Measurements from ENCODE around the gene TNP2. TPM values are rescaled to one million over a fixed set of nuclear protein-coding genes. Genes with fewer than 3 reads are reported as not detected.
A peak's percentile ranks its signal among the peaks of the same experiment; 100 is the strongest.

Gene TNP2
- total and polyA plus RNA-seq, 2 of the 4 experiments (the other 2 are of a cell fraction) = not detected

- dilution Hi-C loops (cut with HindIII; ENCODE audit: low sequenced_read_pairs, unreplicated experiment) = no loop called here
- Histone ChIP-seq H2AFZ (replicated peaks; ENCODE audit: low read length, poor library complexity) (no peak overlapping the region), H3K27ac (ENCODE audit: insufficient read depth, low read length) (no peak overlapping the region), H4K8ac (ENCODE audit: low read depth in 2 of 2, low read length in 2 of 2) (no peak overlapping the region), H4K91ac (ENCODE audit: insufficient read depth, low read depth, low read length) (no peak overlapping the region), H2BK15ac (ENCODE audit: low read depth, low read length) (no peak overlapping the region), H4K20me1 (ENCODE audit: insufficient read depth, low read length) (no peaks in the 10 kb centered on the region), H3K4me1 (ENCODE audit: control insufficient read depth, insufficient read depth, low read length) (no peaks in the 10 kb centered on the region; the same call in 1 of the 2 replicates), H2BK20ac (ENCODE audit: low read depth, low read length) (no peak overlapping the region), H2AK9ac (replicated peaks; ENCODE audit: low read depth, low read length, poor library complexity) (no peak overlapping the region), H2AK5ac (ENCODE audit: low read depth, low read length) (no peak overlapping the region), H3K9ac (ENCODE audit: low read depth, low read length) (no peak overlapping the region), H3K4me2 (ENCODE audit: low read depth, low read length) (no peak overlapping the region), H2BK5ac (ENCODE audit: low read depth, low read length, poor library complexity, severe bottlenecking) (no peak overlapping the region), H3K23ac (ENCODE audit: low read depth, low read length) (no peak overlapping the region), H3K14ac (replicated peaks; ENCODE audit: low read depth, low read length) (no peak overlapping the region), H3K56ac (ENCODE audit: extremely low read depth, insufficient read depth, low read length) (no peak overlapping the region), H3K9me3 (ENCODE audit: control insufficient read depth, insufficient read depth, low read length) (no peaks in the 10 kb centered on the region), H2BK120ac (ENCODE audit: low read depth, low read length) (no peak overlapping the region), H3K18ac (ENCODE audit: low read depth, low read length) (no peak overlapping the region), H4K5ac (ENCODE audit: low read depth, low read length) (no peak overlapping the region), H3K79me1 (ENCODE audit: low read depth in 1 of 2, low read length in 2 of 2) (no peaks in the 10 kb centered on the region), H3K27me3 (ENCODE audit: control insufficient read depth, insufficient read depth, low read length) (peaks cover 4% of the 10 kb centered on the region), H3K9me1 (ENCODE audit: insufficient read depth, low read length) (no peaks in the 10 kb centered on the region), H3K4me3 (ENCODE audit: insufficient read depth, low read depth, low read length) (no peak overlapping the region), H3K4ac (ENCODE audit: low read depth, low read length) (no peak overlapping the region), H3K36me3 (ENCODE audit: control insufficient read depth, insufficient read depth, low read length) (no peaks in the 10 kb centered on the region)
- ChIA-PET POLR2A (ENCODE audit: unreplicated experiment) (no interaction called here), CTCF (interaction anchor here (0.6 to 1.6 kb wide), 2 partner anchors 19 to 58 kb away, joined by 3 read pairs; no protein-coding TSS in a partner anchor)
- ATAC-seq (ENCODE audit: low read depth) (peak; percentile 27; the same call in 1 of the 2 replicates), DNase-seq (no peak)
- in situ Hi-C loops (cut with MboI; ENCODE audit: low sequenced_read_pairs) = no loop called here
- WGBS, 2 experiments (ENCODE audit: extremely low coverage in 2 of 2, insufficient read length in 1 of 2) = no CpG with 5 or more reads among the region's 10 CpGs
- BruUV-seq (replicated peaks) = no TSS peak
- intact Hi-C loops (cut with micrococcal nuclease) = no loop called here
- no peak for TF ChIP-seq MXI1 (IDR thresholded peaks at IDR 0.05; ENCODE audit: borderline replicate concordance, low read depth, low read length)
- TF ChIP-seq CEBPB (IDR thresholded peaks at IDR 0.05; ENCODE audit: low read depth, low read length) = no peak
- TF ChIP-seq RAD21 (IDR thresholded peaks at IDR 0.05; ENCODE audit: low read length) = no peak
- TF ChIP-seq MAFK (IDR thresholded peaks at IDR 0.05; ENCODE audit: low read depth, low read length) = no peak
- TF ChIP-seq POLR2A (IDR thresholded peaks at IDR 0.05; ENCODE audit: low read depth, low read length) = no peak
- TF ChIP-seq RFX5 (IDR thresholded peaks at IDR 0.05; ENCODE audit: low read depth, low read length) = no peak
- no peak for TF ChIP-seq BHLHE40 (IDR thresholded peaks at IDR 0.05; ENCODE audit: low read depth, low read length)
- no peak for TF ChIP-seq ELK1 (IDR thresholded peaks at IDR 0.05; ENCODE audit: borderline replicate concordance, low read depth, low read length)
- TF ChIP-seq MAZ (IDR thresholded peaks at IDR 0.05; ENCODE audit: borderline replicate concordance, low read depth, low read length) = no peak
- no peak for TF ChIP-seq NFE2L2 (IDR thresholded peaks at IDR 0.05; ENCODE audit: low read depth, low read length)
- no peak for TF ChIP-seq CTCF (conservative IDR thresholded peaks at IDR 0.05; ENCODE audit: low read depth, low read length)
- no peak for TF ChIP-seq FOS (IDR thresholded peaks at IDR 0.05; ENCODE audit: low read depth, low read length)
- TF ChIP-seq CHD1 (IDR thresholded peaks at IDR 0.05; ENCODE audit: low read depth, low read length) = no peak
- no peak for TF ChIP-seq RCOR1 (IDR thresholded peaks at IDR 0.05; ENCODE audit: insufficient replicate concordance, low read length)
- TF ChIP-seq SMC3 (IDR thresholded peaks at IDR 0.05; ENCODE audit: low read depth, low read length) = no peak
- TF ChIP-seq USF2 (IDR thresholded peaks at IDR 0.05; ENCODE audit: low read depth, low read length) = no peak
Measured at GRCh38 chr16:11291091-11291703, 22.1 kb upstream of the TNP2 start.
